ENCODE measurements around the gene MINDY1.
A peak's percentile ranks its signal among the peaks of the same experiment; 100 is the strongest.

MINDY1 gene

DNA sequence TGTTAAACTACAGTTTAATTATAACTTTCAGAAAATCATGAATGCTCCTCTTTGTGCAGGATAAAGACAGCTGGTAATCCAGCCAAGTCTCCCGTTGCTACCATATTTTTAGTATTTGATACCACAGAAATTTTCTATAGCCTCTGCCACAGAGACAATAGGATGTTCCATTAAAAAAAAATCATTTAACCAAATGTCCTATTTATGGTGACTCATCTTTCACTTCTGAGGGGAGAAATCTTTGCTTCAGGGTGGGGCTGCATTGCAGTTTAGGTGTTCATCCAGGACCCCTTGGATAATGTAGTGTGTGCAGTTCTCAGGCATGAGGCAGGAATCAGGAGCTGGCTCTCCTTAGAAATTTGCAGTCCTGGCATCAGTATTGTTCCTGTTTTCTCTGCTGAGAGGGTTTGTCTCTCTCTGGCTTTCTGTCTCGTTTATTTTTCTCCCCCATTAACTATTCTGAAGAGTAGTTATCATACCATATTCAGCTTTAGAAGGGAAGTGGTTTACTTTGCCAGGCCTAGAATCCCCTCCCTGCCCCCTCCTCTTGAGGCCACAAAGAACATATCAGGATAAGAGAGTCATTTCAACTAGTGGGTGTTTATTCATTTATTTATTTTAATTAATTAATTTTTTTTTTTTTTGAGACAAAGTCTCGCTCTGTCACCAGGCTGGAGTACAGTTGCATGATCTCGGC is 4.6 kb upstream of the MINDY1 start:
- DNase-seq (ENCODE audit: low read depth in 4 of 4, low spot score in 1 of 4), result no peak

DNA sequence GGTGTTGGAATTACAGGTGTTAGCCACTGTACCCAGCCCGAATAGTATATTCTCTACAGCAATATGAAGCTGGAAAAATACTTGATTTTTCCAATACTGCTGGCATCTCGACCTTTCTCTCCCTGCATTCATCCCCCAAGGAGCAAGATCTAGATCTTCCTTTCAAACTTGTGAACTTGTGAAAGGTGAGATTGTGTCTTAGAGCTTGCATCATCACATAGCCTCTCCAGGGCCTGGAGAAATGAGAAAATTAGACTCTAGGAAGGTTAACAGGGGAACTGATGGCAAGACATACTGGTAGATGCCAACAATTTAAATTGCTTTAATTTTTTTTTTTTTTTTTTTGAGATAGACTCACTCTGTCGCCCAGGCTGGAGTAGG is 3.6 kb upstream of the MINDY1 start:
- no peak for DNase-seq (ENCODE audit: low read depth in 4 of 4, low spot score in 1 of 4)

DNA sequence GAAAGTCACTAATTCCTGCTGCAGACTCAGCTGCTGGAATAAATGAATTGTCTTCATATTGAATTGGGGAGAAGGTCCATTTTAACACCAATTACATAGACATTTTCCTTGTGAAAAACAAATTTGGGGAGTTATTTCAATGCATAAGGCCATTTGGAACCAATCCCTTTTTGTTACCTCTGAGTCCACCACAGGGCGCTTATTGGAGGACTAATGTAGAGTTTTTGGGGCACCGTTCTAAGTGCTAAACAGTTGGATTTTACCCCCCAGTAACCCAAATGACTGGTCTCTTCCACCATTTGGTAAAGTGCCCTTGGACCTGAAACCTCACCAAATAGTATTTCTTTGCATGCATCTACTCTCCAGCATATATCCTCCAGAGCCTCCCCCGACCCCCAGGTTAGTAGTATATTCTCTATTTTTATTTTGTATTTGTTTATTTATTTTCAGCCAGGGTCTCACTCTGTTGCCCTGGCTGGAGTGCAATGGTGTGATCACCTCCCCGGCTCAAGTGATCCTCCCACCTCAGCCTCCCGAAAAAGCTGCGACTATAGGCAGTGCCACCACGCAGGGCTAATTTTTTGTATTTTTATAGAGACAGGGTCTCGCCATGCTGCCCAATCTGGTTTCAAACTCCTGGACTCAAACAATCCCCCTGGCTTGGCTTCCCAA is 3.1 kb upstream of the MINDY1 start:
- no peak for DNase-seq (ENCODE audit: low read depth in 4 of 4, low spot score in 1 of 4)

DNA sequence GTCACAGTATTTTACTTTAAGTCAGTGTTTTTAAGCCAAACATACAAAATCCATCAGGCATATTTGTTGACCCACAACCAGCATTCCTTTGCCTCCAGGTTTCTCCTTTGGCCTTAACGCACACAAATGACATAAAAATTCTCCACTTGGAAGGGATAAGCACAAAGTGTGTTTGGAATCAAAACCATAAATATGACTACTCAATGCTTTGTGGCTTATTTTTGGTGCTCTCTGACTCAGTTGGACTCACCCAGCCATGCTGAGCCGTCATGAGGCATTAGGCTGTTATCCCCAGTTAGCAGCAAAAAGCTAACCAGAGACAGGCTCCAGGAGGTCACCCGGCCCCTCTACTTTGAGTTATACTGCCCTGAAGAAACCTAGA is 2.5 kb upstream of the MINDY1 start:
- DNase-seq (ENCODE audit: low read depth in 4 of 4, low spot score in 1 of 4), result no peak

DNA sequence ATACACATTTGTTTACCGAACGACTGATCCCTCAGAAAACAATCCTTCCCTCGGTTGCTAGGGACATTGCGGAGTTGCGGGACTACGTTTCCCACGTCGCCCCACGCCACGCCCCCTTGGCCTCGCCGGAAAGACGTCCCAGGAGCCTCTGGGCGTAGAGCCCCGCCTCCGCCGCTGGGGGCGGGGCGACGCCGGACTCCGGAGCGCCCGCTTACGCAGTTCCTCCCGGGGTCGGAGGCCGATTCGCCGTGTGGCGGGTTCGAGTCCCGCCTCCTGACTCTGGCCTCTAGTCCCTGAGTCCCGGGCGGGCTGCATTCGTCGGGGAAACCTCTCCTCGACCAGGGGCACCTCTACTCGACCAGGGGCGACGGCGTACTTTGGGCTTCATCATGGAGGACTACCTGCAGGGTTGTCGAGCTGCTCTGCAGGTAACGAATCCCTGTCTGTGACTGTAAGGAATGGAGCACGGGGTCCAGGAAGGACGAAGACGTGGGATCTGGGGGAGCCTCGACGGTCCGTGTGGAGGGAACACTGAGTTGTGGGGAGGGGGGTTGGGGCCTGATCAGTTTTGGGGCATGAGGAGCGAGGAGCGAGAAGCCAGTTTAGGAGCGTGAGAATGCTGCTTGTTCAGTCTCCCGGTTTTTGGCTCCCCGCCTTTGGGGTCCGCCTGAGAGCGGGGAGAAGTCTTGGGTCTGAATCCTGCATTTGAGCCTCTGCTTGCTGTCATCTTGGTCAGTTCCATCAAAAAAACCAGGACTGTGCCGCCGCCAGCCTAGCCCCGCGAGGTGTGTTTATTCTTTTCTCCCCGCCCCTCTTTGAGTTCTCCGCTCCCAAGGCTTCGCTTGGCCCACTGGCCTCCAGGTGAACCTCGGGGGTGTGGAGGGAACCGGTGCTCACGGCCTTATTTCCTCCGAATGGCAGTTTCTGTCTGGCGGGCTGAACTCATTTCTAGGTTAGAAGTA is 1.8 kb upstream of the MINDY1 start, which contains the start of gene PRUNE1:
Gene PRUNE1, plus strand, starts transcription at position 206 of the 962 bp plus-strand sequence. Its CDS starts 184 bp downstream, at position 390.
- peak; percentile 93 to 98 (median 94) for DNase-seq (ENCODE audit: low read depth in 4 of 4, low spot score in 1 of 4)

DNA sequence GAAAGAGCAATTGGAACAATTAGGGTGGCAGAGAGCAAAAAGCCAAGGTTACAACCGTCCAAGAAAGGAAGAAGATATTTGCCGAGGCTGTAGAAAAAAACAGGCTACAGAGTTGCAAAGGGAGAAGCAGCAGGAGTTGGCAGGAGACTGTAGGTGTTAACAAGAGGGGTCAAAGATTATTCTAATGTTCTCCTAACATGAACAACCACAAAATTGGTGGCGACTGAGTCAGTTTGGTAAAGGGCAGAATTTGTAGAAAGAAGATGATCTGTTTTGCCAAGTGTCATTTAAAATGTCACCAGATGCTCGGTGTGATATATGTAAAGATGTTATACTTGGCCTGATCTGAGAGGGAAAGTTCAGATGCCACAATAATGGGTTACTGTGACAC is 1.1 kb upstream of the MINDY1 start:
- DNase-seq (ENCODE audit: low read depth in 4 of 4, low spot score in 1 of 4), result no peak

DNA sequence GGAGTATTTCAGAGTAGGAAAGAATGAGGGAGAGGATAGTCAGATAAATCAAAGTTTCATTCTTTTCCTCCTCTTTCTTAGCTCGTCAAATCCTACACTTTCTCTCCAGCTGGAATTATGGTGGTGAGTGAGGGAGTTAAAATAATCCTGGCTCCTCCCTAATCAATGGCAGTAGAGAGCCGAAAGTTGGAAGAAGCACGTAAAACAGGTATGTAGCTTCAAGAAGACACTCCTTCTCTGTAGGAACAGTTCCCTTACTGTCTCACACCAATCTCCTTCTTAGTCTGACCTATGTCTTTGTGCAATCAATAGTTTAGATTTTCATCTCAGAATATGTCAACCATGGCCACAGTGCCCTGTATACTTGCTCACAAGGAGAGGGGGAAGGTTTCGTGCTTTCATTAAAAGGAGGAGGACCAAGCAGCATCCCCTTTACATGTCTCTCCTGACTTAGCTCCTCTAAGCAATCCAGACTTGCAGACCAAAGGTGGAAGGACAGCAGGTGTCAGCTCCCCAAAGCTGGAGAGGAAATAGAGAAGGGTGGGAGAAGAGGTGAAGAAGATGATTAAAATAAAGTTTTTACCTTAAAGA is 878 bp downstream of the MINDY1 start:
- no peak for DNase-seq (ENCODE audit: low read depth in 4 of 4, low spot score in 1 of 4)

DNA sequence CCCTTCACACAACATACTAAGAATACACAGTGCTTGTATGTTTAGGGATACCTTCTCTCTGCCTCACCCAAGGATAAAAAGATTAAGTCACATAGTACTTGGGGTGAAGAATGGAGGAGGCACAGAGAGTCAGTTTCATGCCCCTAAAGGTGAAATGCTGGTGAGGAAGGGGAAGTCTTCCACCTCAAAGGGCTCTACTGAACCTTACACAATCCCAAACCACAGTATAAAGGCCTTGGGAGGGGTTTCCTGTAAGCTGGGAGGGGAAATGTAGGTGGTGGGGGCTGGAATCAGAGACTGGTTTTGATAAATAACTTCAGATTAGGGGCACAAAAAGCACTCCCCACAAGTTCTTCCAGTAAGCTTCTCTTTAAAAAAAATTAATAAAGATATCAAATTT is 3.5 kb downstream of the MINDY1 start:
- no peak for DNase-seq (ENCODE audit: low read depth in 4 of 4, low spot score in 1 of 4)

DNA sequence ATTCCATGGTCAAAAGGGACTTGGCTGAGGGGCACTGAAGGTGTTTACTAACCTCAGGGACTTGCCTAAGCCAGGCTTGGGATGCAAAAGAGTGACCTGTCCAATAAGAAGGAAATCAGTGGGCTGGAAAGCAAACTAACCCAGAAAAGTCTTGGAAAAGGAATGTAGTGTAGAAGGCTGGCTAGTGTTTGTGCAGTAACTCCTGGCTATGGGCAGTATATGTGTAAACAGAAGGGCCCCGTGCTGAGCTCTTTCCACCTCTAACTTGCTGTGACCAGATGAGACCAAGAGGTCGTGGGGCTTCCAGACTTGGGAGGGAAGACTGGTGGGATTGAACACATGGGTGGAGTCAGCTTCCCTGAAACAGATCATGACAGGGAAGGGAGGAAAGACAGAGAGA is 4.1 kb downstream of the MINDY1 start:
- DNase-seq (ENCODE audit: low read depth in 4 of 4, low spot score in 1 of 4), result no peak

DNA sequence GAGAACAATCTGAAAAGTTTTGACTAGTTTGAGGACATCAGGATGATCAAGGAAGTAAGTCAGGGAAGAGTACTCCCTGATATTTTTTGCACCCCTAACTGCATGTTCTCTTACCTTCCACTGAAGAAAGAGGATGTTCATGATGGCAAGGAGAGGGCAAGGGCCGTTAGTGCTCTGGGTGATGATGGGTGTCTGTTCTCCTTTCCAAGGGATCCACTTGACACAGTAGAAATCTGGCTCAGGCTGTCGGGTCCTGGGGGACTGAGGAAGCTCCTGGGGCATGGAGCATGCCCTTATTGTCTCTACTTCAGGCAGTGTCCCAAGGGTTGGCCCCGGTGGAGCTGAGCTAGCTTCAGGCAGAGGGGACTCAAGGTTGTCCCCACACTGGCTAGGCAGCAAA is 4.7 kb downstream of the MINDY1 start:
- DNase-seq (ENCODE audit: low read depth in 4 of 4, low spot score in 1 of 4), result no peak

DNA sequence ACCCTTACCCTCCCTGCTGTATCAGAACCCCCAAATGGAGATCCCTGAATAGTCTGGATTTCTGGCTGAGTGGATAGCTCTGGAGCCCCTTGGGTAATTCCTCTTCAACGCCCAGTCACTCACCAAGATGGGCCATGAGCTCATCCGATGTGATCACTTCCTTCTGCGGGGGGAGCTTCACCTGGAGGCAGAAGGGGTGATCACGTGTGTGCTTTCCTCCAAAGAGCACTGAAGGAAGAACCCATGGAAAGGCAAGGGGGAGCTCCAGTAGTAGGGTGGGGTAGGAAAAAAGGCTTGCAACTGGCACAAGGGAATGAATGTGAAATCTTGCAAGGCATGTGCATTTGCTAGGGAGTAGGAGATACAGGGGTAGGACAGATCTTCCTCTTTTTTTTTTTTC is 5.1 kb downstream of the MINDY1 start:
- no peak for DNase-seq (ENCODE audit: low read depth in 4 of 4, low spot score in 1 of 4)

DNA sequence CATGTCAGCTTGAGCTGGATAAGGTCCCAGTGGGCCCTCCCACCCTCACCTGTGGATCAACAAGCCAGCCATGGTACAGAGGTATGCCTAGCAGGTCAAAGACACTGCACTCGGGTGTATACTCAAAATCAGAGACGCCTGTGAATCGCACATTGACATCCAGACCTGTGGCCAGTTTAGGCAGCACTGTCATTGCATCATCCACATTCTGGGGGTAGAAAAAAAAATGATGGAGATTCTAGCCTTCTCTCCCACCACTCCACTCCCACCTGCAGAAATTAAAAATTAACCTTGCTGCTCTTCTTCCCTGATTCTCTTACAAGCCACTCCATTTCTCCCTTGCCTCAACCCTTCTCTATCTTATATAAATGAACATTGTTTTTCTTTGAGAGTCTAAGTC is 6.3 kb downstream of the MINDY1 start:
- no peak for DNase-seq (ENCODE audit: low read depth in 4 of 4, low spot score in 1 of 4)

DNA sequence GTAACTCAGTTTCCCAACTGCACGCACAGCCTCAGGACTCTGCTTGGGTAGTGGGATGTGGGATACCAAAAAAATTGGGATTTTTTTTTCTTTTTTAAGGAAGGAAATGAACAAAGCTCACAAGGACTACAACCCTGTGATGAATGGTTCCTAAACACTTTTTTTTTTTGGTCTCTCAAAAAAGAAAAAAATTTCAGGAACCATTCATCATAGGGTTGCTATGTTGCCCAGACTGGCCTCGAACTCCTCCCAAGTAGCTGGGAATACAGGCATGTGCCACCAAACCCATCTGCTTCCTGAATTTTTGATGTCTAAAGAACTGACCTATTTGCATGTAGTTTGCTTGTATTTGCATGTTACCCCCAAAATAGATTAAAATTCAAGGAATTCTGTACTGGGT is 6.8 kb downstream of the MINDY1 start:
- no peak for DNase-seq (ENCODE audit: low read depth in 4 of 4, low spot score in 1 of 4)

DNA sequence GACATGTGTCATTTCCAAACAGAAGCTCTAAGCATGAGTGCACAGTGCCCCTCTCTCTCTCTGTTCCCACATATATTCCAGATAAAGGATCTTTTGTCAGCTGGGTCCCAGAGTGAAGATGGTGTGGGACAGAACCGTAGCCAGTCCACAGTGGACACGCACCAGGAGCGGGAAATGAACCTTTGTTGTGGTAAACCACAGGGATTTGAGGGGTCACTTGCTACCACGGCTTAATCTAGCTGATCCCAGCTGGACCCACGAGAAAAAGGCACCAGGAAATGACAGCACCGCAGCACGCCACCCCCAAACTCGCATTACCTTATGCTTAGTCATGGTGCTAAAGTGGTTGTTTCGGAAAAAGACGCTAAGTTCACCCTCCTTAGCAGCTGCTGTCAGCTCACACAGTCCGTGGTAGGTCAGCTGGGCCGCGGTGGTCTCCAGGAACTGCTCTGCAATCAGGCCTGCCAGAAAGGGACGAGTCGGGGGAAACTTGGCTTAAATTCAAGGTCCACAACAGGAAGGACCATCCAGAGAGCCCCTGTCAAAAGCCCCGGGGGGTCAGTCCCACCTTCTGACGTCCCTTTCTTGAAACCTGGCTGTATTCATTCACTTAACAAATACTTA is 7.5 kb downstream of the MINDY1 start:
- DNase-seq (ENCODE audit: low read depth in 4 of 4, low spot score in 1 of 4), result no peak

DNA sequence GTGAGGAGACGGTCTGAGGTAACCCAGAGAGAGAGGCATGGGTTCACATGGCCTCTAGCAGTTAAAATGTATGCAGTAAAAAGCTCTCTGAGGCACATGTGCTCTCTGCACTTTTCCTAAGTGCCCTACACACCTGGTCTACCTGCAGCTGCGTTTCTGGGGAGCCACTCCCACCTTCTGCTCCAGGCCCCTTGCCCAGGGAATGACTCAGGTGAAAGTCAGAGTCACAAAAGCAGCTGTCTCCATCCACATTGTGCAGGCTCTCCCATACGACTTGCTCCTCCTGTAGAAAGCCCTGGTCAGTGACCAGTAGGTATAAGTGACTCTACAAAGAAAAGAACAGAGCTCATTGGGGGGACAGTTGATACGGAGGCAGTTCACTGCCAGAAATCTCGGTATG is 8.8 kb downstream of the MINDY1 start:
- DNase-seq (ENCODE audit: low read depth in 4 of 4, low spot score in 1 of 4), result no peak

DNA sequence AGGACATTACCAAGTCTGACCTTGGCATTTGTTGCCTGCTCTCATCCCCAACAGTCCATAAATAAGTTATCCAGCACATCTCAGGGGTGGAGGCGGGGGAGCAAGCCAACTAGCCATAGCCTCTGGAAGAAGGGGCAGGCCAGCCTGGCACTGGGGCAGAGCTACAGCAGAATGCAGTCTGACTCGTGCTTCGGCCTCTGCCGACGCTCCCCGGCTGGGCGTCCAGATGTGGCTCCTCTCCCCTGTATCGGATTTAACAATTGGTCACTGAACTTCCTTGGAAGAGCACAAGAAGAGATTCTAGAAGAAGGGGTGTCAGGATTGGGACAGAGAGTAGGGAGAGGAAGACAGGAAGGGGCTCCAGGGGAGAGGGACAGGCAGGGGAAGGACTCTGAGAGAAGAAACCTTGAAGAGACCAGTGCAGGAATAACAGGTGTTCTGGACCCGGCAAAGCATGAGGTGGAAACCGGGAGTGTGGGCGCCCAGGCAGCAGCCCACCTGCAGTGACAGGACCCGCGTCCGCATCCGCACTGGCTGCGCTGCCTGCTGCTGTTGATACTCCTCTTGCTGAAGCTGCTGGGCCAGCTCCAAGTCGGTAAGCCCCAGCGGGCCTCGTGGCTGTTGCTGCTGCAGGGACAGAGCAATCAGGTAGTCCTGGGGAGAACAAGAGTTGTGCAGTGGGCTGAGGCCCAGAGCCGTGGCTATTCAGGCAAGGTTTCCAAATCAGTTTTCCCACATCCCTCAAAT is 9.4 kb downstream of the MINDY1 start:
- no peak for DNase-seq (ENCODE audit: low read depth in 4 of 4, low spot score in 1 of 4)

DNA sequence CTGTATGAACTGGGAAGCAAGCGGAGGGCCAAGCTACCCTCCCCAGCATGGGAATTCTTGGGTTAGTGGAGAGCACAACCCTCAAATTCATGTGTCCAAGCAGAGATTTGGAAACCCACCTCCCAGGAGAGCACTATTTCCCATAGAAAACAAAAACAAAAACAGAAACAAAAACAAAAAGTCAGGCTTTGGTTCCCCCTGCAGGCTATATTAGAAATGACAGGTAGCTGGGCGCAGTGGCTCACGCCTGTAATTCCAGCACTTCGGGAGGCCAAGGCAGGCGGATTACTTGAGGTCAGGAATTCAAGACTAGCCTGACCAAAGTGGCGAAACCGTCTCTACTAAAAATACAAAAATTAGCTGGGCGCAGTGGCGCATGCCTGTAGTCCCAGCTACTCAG is 10.8 kb downstream of the MINDY1 start:
- no peak for DNase-seq (ENCODE audit: low read depth in 4 of 4, low spot score in 1 of 4)

DNA sequence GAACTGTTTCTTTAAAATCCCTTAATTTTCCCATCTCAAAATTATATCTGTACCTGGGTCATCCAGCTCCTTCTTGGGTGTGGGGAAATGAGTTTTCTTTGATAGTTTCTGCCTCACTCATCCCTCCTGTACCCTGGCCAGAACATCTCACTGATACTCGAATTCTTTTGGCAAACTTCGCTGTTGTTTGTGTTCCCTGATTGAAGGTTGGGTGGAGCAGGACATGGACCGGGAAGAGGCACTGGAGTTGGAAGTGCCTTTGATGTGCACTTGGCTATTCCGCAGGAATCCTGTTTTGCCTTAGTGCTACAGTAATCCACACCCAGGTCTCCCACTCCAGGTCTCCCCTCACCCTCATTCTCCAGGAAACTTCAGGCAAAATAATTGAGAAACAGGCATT is 11.2 kb downstream of the MINDY1 start:
- DNase-seq (ENCODE audit: low read depth in 4 of 4, low spot score in 1 of 4), result no peak

DNA sequence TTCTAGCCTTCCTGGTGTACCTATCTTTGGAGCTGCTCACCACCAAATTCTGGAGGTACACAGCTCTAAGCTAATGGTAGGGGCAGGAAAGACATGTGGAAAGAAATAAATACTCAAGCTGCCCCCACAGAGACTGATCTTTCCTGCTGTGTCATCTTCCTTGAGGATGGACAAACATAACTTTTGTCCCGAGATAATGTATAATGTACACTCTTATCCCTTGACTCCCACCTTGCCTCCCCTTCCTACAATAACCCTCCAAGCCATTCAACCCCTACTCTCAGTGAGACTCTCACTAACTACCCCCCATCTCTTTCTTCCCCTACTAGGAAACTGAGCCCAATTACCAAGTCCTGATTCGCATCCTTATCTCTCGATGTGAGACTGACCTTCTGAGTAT is 12.5 kb downstream of the MINDY1 start:
- DNase-seq (ENCODE audit: low read depth in 4 of 4, low spot score in 1 of 4), result no peak

DNA sequence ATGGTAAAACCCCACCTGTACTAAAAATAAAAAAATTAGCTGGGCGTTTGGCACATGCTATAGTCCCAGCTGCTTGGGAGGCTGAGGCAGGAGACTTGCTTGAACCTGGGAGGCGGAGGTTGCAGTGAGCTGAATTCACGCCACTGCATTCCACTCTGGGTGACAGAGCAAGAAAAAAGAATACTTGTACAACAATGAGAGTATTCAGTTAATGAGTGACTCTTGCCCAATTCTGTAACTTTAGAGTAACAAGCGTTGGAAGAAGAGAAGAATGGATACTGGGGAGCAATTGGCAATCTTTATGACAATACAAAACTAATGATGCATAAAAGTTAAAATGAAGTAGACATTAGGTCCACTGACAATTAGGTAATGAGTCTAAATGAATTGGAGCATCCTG is 14.1 kb downstream of the MINDY1 start:
- no peak for DNase-seq (ENCODE audit: low read depth in 4 of 4, low spot score in 1 of 4)
